ENCODE results near the gene UNC5C. TPM values are rescaled to one million over a fixed set of nuclear protein-coding genes. Genes with fewer than 3 reads are reported as not detected.

UNC5C gene
- polyA plus RNA-seq, 1 experiment = not detected

GRCh38 chr4:95417531-95417930 lies 131.2 kb downstream of the UNC5C start:
- no peak overlapping the region for H3K4me3 ChIP-seq (ENCODE audit: low read depth, low read length)
- ChIA-PET CTCF (no interaction called here), POLR2A (no interaction called here)
- no peaks in the 10 kb centered on the region for H3K36me3 ChIP-seq (ENCODE audit: control insufficient read depth, insufficient read depth, low read length)
- no peak for TF ChIP-seq CTCF (IDR thresholded peaks at IDR 0.05; ENCODE audit: insufficient read depth, low read depth, low read length)
- DNase-seq (ENCODE audit: low read depth) = no peak
- H3K27me3 ChIP-seq (ENCODE audit: control insufficient read depth, insufficient read depth, low read length) = no peaks in the 10 kb centered on the region

GRCh38 chr4:95415346-95415771 lies 133.4 kb downstream of the UNC5C start:
- no peak for DNase-seq (ENCODE audit: low read depth)
- Histone ChIP-seq H3K27me3 (ENCODE audit: control insufficient read depth, insufficient read depth, low read length) (no peaks in the 10 kb centered on the region), H3K4me3 (ENCODE audit: low read depth, low read length) (no peak overlapping the region), H3K36me3 (ENCODE audit: control insufficient read depth, insufficient read depth, low read length) (no peaks in the 10 kb centered on the region)
- POLR2A ChIA-PET = no interaction called here
- TF ChIP-seq CTCF (IDR thresholded peaks at IDR 0.05; ENCODE audit: insufficient read depth, low read depth, low read length) = no peak
- CTCF ChIA-PET = no interaction called here

- no peaks in the 10 kb centered on the region for H3K27me3 ChIP-seq (ENCODE audit: control insufficient read depth, insufficient read depth, low read length)
- no peak overlapping the region for H3K4me3 ChIP-seq (ENCODE audit: low read depth, low read length)
- no peak for TF ChIP-seq CTCF (IDR thresholded peaks at IDR 0.05; ENCODE audit: insufficient read depth, low read depth, low read length)
- CTCF ChIA-PET = no interaction called here
- POLR2A ChIA-PET = no interaction called here
- H3K36me3 ChIP-seq (ENCODE audit: control insufficient read depth, insufficient read depth, low read length) = no peaks in the 10 kb centered on the region
- no peak for DNase-seq (ENCODE audit: low read depth)
Observed at GRCh38 chr4:95411371-95412088, 137.2 kb downstream of the UNC5C start.

GRCh38 chr4:95410387-95410977 lies 138.3 kb downstream of the UNC5C start:
- H3K4me3 ChIP-seq (ENCODE audit: low read depth, low read length) = no peak overlapping the region
- ChIA-PET POLR2A (no interaction called here), CTCF (no interaction called here)
- no peaks in the 10 kb centered on the region for H3K27me3 ChIP-seq (ENCODE audit: control insufficient read depth, insufficient read depth, low read length)
- no peak for DNase-seq (ENCODE audit: low read depth)
- no peak for TF ChIP-seq CTCF (IDR thresholded peaks at IDR 0.05; ENCODE audit: insufficient read depth, low read depth, low read length)
- no peaks in the 10 kb centered on the region for H3K36me3 ChIP-seq (ENCODE audit: control insufficient read depth, insufficient read depth, low read length)

GRCh38 chr4:95409750-95410149 lies 139.0 kb downstream of the UNC5C start:
- Histone ChIP-seq H3K36me3 (ENCODE audit: control insufficient read depth, insufficient read depth, low read length) (no peaks in the 10 kb centered on the region), H3K27me3 (ENCODE audit: control insufficient read depth, insufficient read depth, low read length) (no peaks in the 10 kb centered on the region), H3K4me3 (ENCODE audit: low read depth, low read length) (no peak overlapping the region)
- CTCF ChIA-PET = no interaction called here
- POLR2A ChIA-PET = no interaction called here
- no peak for TF ChIP-seq CTCF (IDR thresholded peaks at IDR 0.05; ENCODE audit: insufficient read depth, low read depth, low read length)
- DNase-seq (ENCODE audit: low read depth) = no peak
